GM19043 (cell line): ENCODE measurements around the gene LIMCH1.
"Not testable (repeated sequence)": the region's sequence is repeated elsewhere in the genome, so short reads cannot be mapped to it uniquely, and the experiment has no call there.

Experiments used
- ATAC-seq: cut with Tn5 transposase; IDR thresholded peaks from one replicate; pipeline ENCODE4 v1.9.1; 2021; ENCODE audit warnings: low read depth; ENCODE audit not compliant: unreplicated experiment

The LIMCH1 gene

GRCh38 chr4:41538017-41538733 lies at the start of gene LIMCH1:
Gene LIMCH1, plus strand, starts transcription at chr4:41538157. Its CDS starts 67,839 bp downstream, at chr4:41605996.
- ATAC-seq = no peak

- not testable (repeated sequence) for ATAC-seq
Measured at GRCh38 chr4:41491081-41491576, 46.8 kb upstream of the LIMCH1 start.

- no peak for ATAC-seq
Measured at GRCh38 chr4:41496977-41497376, 41.0 kb upstream of the LIMCH1 start.

- no peak for ATAC-seq
Measured at GRCh38 chr4:41498177-41498576, 39.8 kb upstream of the LIMCH1 start.

- ATAC-seq = no peak
Measured at GRCh38 chr4:41504167-41504818, 33.7 kb upstream of the LIMCH1 start.

- ATAC-seq = no peak
Measured at GRCh38 chr4:41505161-41505661, 32.7 kb upstream of the LIMCH1 start.

- ATAC-seq = no peak
Measured at GRCh38 chr4:41506130-41506529, 31.8 kb upstream of the LIMCH1 start.

GRCh38 chr4:41507291-41507947 lies 30.5 kb upstream of the LIMCH1 start:
- ATAC-seq = no peak

- ATAC-seq = no peak
Measured at GRCh38 chr4:41509451-41509866, 28.5 kb upstream of the LIMCH1 start.

GRCh38 chr4:41510179-41510578 lies 27.8 kb upstream of the LIMCH1 start:
- no peak for ATAC-seq

GRCh38 chr4:41512136-41512535 lies 25.8 kb upstream of the LIMCH1 start:
- ATAC-seq = no peak

- no peak for ATAC-seq
Measured at GRCh38 chr4:41512596-41512995, 25.4 kb upstream of the LIMCH1 start.

- ATAC-seq = no peak
Measured at GRCh38 chr4:41514169-41514568, 23.8 kb upstream of the LIMCH1 start.

GRCh38 chr4:41514766-41515481 lies 23.0 kb upstream of the LIMCH1 start:
- no peak for ATAC-seq

- ATAC-seq = no peak
Measured at GRCh38 chr4:41517121-41517520, 20.8 kb upstream of the LIMCH1 start.

GRCh38 chr4:41517747-41518146 lies 20.2 kb upstream of the LIMCH1 start:
- ATAC-seq = no peak

- ATAC-seq = no peak
Measured at GRCh38 chr4:41524425-41524824, 13.5 kb upstream of the LIMCH1 start.

- ATAC-seq = no peak
Measured at GRCh38 chr4:41525129-41525528, 12.8 kb upstream of the LIMCH1 start.

- no peak for ATAC-seq
Measured at GRCh38 chr4:41526628-41527027, 11.3 kb upstream of the LIMCH1 start.

GRCh38 chr4:41528512-41529205 lies 9.3 kb upstream of the LIMCH1 start:
- no peak for ATAC-seq
